Measurements from ENCODE around the gene NRP2. TPM values are rescaled to one million over a fixed set of nuclear protein-coding genes. Genes with fewer than 3 reads are reported as not detected.

Gene NRP2
- total RNA-seq, 1 donor from 2014 or later: 3.9 TPM

DNA sequence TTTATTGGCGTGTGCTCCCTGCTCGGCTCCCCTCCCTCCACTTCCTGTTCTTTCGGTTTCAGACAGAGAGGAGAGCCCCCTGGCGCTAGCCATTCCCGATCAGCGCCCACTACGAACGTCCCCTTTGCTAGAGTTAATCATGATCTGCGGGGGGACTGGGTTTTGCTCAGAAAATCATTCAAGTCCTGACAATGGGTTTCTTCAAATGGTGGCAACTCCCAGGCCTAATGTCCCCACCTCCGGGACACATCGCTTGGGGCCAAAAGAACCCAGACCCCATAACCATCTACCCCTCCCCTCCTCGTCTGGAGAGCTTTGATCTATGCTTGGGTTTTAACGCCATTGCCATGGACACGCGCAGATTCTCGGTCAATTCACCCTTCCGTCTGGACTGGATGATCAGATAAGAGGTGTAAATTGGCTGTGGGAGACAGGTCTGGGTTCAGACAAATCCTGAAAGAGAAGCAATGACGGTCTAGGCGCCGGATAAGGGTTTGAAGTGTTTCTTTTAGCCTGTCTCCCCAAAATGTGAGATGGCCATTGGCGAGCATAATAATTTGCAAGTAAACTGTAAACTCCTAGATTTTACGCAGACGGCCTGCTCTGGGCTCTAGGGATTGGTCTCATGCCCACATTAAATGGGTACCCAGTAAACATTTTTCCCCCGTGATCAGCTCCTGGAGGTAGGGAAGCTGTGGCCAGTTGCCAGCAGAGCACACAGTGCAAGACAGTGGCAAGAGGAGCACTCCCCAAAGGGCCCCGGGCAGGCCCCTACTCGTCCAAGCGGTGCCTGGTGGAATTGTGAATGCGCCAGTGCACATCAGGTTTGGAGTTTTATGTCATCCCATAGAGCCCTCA lies 4.7 kb downstream of the NRP2 start:
- DNase-seq (ENCODE audit: low read depth): no peak

DNA sequence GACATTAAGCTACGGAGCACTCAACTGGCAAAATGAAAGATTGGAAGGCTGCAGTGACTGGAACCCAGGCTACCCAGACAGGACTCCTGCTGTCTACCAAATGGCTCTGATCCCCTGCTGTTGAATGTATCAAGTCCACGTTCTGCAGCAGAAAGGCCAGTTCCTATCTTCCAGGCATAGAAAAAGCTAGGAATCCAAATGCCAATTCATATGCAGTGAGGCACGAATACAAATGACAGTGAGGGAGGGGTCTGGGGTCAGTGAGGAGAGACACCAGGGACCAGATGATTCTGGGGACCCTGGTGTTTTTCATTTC lies 5.3 kb downstream of the NRP2 start:
- DNase-seq (ENCODE audit: low read depth): no peak

DNA sequence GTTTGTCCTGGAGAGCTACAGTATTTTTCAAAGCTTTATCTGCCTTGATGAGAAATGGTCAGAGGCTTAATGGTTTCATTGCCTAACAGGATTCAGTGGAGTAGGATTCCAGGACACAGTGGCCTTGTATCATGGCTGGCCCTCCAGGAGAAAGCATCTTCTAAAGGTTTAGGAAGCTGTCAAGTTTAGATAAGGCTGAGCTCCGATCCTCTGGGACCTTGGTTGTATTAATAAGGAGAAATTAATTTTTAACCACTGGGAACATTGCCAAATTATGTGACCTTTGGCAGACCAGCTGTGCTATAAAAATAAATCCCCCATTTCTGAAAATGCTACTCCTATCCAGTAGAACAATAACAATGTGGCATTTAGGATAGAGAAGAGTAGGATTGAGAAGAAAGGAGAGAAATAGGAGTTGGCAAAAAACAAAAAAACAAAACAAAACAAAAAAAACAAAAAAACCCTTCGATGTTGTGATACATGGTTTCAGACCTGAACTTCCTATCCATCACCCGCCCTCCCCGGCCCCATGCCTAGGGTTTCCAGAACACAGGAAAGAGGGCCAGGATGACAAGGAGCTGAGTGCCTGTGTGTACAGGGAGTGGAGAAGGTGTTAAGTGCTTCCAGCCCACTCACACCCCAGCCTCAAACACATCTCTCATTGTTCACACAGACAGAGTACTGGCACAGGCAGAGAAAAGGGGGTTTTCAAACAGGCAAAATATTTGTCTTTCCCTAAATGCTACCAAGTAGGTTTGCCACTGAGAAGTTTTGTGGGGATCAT lies 6.3 kb downstream of the NRP2 start:
- DNase-seq (ENCODE audit: low read depth): no peak

GRCh38 chr2:205689820-205690219 lies 7.5 kb downstream of the NRP2 start:
- DNase-seq (ENCODE audit: low read depth): no peak

- DNase-seq (ENCODE audit: low read depth): no peak
Measured at GRCh38 chr2:205692104-205692503, 9.8 kb downstream of the NRP2 start.

DNA sequence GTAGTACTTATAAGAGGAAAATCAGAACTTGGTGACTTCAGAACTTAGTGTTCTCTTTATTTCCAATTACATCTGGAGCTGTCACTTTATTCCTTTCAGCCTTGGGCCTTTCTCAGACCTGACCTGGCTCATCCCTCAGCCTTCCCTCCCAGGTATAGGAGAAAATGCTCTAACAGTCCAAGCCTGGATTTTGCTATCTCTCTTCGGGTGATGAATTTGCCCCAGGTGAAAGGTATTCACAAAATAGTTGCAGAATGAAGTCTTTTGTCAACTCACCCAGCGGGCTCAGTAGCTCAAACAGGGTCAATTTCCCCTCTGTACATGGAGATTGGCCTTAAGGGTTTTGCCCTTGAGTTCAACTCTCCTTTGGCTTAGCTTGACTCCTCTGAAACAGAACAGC lies 12.0 kb downstream of the NRP2 start:
- no peak for DNase-seq (ENCODE audit: low read depth)

DNA sequence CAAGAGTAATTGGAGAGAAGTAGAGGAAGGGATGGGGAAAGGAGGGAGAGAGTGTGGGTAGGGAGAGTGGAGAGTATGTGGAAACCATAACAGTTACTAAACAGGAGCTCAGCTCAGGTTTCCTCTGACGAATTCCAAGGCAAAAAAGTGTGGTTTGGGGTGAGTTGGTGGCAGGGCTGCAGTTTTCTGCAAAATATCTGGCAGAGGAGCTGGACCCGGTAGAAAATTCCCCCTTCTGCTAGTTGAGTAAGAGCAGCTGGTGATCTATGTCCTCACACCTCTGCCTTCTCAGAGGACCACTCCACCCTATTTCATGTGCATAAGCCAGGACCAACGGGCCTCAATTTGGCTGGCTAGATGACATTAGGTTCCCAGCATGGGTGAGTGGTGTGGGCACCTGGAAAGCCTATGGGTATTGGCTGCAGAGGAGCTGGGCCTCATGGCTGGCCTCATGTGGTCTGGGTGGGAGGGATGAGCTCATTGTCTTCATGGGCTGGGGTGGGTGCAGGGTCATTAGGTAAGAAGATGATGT lies 13.2 kb downstream of the NRP2 start:
- peak; percentile 60 for DNase-seq (ENCODE audit: low read depth)

DNA sequence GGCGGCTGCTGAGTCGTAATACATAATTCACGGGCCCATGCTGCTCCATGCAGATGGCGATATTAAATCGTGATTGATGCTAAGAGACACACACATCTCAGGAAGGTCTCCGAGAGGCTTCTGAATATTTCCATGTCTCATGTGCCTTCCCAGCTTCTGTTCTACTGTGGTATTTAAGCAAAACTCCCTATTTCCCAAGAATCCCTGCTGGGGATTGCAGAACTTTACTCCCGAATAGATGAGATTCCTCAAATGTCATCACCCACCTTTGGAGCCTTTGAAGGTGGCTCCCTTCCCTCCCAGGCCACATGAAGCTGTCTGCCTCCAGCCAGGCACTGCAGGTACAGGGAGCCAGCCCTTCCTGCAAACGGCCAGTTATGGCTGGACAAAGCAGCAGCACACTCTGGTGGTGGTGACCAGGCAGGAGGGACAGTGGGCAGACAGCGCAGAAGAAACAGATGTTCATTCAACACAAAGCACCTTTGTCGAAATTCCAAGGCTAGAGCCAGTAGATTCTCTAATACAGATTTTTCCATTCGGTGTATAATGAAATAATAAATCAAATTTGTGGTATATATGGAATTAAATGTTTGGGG lies 14.1 kb downstream of the NRP2 start:
- no peak for DNase-seq (ENCODE audit: low read depth)

DNA sequence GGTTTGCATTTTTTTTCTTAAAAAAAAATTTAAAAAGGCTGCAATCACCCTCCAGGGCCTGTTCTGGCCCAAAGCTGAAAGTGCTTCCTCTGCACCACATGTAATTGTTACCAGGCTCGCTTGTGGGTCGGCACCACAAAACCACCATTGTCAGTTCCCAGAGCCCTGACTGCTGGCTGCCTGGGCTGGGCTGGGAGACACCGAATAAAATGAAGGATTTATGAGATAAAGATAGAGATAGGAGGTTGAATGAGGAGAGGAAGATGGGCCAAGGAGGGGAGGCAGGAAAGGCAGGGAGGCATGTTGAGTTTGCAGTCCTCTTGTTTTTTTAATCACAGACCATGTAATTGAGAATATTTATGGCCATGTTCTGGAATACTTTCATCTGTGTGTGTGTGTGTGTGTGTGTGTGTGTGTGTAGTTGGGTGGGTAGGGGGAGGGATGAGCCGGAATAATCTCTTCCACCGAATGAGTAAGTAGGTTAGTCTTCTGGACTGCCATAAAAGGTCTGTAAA lies 14.7 kb downstream of the NRP2 start:
- DNase-seq (ENCODE audit: low read depth): no peak

- DNase-seq (ENCODE audit: low read depth): no peak
Measured at GRCh38 chr2:205698286-205699268, 16.3 kb downstream of the NRP2 start.

GRCh38 chr2:205699515-205700289 lies 17.4 kb downstream of the NRP2 start:
- DNase-seq (ENCODE audit: low read depth): no peak

DNA sequence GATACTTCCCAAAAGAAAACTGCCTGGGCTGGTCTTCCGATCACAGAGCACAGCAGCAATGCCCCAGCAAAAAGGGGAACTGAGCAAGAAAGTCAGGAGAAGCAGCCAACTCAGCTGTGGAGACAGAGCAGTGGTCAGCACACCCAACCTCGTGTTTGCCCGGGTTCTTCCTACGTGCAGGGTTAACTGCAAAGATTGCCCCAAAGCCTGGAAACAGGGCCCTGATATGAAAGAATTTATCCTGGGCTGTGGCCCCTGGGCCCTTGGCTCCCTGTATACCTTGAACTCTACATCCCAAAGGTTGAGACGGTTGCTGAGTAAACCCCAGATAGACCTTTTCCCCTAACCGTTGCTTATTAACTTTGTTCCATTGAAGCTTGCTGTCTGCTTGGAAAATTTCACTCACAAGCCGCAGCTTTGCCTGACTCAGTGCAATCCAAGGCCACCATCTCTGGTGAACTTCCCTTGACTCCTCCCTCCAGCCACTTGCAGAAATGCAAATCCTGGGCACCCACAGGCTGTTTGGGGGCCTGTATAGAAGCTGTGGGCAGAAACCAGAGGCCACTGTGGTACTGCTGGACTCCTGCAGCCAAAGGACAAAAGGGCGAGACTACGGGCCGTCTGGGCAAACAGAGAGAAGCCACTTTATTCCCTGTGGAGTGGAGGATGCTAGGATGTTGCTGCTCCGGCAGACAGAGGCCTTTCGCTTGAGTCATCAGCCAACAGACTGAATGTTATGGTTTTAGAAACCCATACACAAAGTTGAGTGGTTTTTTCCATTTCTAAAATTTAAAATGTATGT lies 18.2 kb downstream of the NRP2 start:
- peak; percentile 91 for DNase-seq (ENCODE audit: low read depth)

DNA sequence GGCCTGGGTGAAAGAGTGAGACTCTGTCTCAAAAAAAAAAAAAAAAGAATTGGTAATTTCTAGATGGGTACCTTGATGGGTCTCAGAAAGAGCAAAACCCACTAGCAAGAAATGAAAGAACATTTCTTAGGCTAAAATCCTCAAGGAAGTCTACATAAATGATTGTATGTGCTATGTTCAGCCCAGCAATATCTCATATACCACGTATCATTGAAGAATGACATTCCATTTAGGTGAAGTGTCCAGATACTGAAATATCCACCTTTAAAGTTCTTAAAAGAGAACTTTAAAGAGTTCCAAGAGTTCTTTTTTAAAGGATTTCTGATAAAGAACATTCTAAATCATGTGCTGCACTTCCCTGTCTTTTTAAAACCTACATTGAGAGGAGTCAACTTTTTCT lies 19.2 kb downstream of the NRP2 start:
- DNase-seq (ENCODE audit: low read depth): no peak

GRCh38 chr2:205702576-205702975 lies 20.3 kb downstream of the NRP2 start:
- DNase-seq (ENCODE audit: low read depth): no peak

DNA sequence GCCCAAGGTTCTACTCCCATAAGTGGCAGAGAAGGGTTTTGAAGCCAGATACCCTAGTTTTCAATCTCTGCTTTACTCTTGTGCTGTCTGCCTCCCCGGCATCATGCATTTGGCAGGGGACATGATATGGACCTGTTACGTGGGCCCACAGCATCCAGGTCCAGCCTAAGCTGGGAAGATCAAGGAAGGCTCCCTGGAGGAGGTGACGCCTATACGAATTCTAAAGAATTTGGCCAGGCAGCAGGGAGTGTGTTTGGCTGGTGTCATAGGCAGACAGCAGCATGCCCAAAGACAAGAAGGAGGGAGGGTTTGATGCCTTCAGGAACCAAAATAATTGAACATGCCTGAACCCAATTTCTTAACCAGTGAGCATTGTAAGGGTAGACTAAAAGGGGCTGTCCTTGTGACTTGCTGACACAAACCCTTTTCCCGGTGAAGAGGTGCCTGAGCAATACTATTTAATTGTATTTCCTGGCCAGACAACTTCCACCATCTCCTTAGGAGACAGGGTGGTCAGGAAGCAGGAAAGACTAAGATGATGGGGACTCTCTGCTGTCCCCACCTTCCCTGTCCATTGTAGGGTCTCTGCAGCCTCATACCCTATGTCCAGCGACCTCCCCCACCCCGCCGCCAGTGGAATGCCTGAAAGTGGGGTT lies 21.3 kb downstream of the NRP2 start:
- DNase-seq (ENCODE audit: low read depth): no peak

- DNase-seq (ENCODE audit: low read depth): peak; percentile 55
Measured at GRCh38 chr2:205704127-205704741, 21.9 kb downstream of the NRP2 start.

DNA sequence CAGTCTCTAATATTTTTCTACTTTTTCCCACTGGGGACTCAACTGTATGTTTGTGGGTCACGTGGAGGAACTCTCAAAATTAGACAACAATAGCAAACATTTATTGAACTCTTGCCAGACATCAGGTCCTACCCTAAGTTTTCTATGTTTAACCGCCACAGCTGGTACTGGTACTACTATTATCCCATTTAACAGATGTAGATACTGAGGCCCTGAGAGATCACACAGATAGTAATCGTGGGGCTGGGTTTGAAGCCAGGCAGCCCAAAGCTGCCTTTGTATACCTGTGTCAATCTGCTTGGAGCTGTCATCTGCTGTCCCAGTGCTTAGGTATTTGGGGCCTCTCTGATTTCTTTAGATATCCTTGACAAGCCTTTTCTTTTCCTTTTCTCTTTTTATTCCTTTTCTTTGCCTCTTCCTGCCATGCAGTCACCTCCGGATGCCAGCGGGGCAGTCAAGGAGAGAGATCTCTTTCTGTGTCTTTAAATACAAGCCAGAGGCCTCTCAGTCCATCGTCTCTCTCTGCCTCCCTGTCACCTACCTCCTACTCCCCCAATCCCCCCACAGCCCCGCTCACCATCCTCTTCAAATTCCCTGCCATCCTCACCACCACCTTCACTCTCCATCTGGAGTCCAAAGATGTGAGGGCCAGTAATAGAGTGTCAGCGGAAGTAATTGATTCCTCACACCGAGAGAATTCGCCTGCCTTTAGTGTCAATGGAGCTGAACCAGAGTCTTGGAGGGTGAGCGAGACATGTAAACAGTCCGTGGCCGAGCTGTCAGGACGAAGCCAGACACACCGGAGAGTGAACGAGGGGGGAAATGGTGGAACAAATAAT lies 23.4 kb downstream of the NRP2 start:
- DNase-seq (ENCODE audit: low read depth): no peak
